ENCODE results near the gene CEP85. TPM values are rescaled to one million over a fixed set of nuclear protein-coding genes. Genes with fewer than 3 reads are reported as not detected.

CEP85 gene
- total and polyA plus RNA-seq, 9 of the 15 experiments (the other 6 are each of a cell fraction or from before 2014, with no cell fraction given): 42.1 to 140 (median 92.6) TPM

- 0 out of 2 replicates have a peak, but pooled peaks have one; percentile 21 for TF ChIP-seq ZBTB26 (CRISPR knock-in tag; IDR thresholded peaks at IDR 0.05)
- TF ChIP-seq SREBF2 (CRISPR knock-in tag; IDR thresholded peaks at IDR 0.05): no peak
- TF ChIP-seq FOXM1 (IDR thresholded peaks at IDR 0.05; ENCODE audit: low read depth): no peak; the same call in 1 of the 2 replicates
- no peak for TF ChIP-seq FOXM1 (CRISPR knock-in tag; IDR thresholded peaks at IDR 0.05; ENCODE audit: low read depth)
- no peak for TF ChIP-seq PBX2 (CRISPR knock-in tag; IDR thresholded peaks at IDR 0.05; ENCODE audit: low read depth)
- no peak for TF ChIP-seq PBX2 (tag; conservative IDR thresholded peaks at IDR 0.05; ENCODE audit: low read depth)
- no peak for TF ChIP-seq ZNF408 (CRISPR knock-in tag; IDR thresholded peaks at IDR 0.05; ENCODE audit: low read depth)
- TF ChIP-seq MED1 (CRISPR knock-in tag; IDR thresholded peaks at IDR 0.05; ENCODE audit: borderline replicate concordance): no peak
- TF ChIP-seq SIN3A (IDR thresholded peaks at IDR 0.05; ENCODE audit: borderline replicate concordance in 2 of 2, control insufficient read depth in 1 of 2, low read depth in 2 of 2, low read length in 2 of 2): peak in 1 of 2 experiments; percentile 55; a peak in 1 of 4 replicates
- TF ChIP-seq CCAR2 (IDR thresholded peaks at IDR 0.05; ENCODE audit: low read depth, low read length): no peak
- peak; percentile 87 for TF ChIP-seq SAP30 (IDR thresholded peaks at IDR 0.05; ENCODE audit: borderline replicate concordance, insufficient read depth, low read depth, low read length, poor library complexity, severe bottlenecking)
- no peak for TF ChIP-seq NCOA2 (IDR thresholded peaks at IDR 0.05; ENCODE audit: partially characterized antibody in 2 of 2)
- no peak for TF ChIP-seq ZNF644 (tag; IDR thresholded peaks at IDR 0.05; ENCODE audit: low read depth)
- TF ChIP-seq CBFB (CRISPR knock-in tag; IDR thresholded peaks at IDR 0.05): peak; percentile 69; the same call in 1 of the 2 replicates
- no peak for TF ChIP-seq NR2C1 (IDR thresholded peaks at IDR 0.05)
- no peak for TF ChIP-seq NR2C1 (tag; IDR thresholded peaks at IDR 0.05)
- TF ChIP-seq ZNF212 (CRISPR knock-in tag; IDR thresholded peaks at IDR 0.05): peak; percentile 91
- TF ChIP-seq MCM2 (IDR thresholded peaks at IDR 0.05; ENCODE audit: low read depth): no peak
- TF ChIP-seq ZNF655 (CRISPR knock-in tag; IDR thresholded peaks at IDR 0.05): no peak
- TF ChIP-seq ZNF121 (CRISPR knock-in tag; conservative IDR thresholded peaks at IDR 0.05): no peak
- TF ChIP-seq TFAM (CRISPR knock-in tag; conservative IDR thresholded peaks at IDR 0.05): no peak
- peak; percentile 91 for TF ChIP-seq TAF1 (IDR thresholded peaks at IDR 0.05; ENCODE audit: control insufficient read depth, extremely low read depth, insufficient read depth, low read length, severe bottlenecking)
- TF ChIP-seq ZNF124 (CRISPR knock-in tag; IDR thresholded peaks at IDR 0.05): no peak
- no peak for TF ChIP-seq ZKSCAN8 (CRISPR knock-in tag; IDR thresholded peaks at IDR 0.05)
Observed at GRCh38 chr1:26233903-26234643, at the start of gene CEP85 (continued).

All from K562 (cell line).